ENCODE results near the gene ITGAE.

ITGAE gene

GRCh38 chr17:3688852-3689261 lies 112.1 kb downstream of the ITGAE start:
- DNase-seq, result no peak
- in situ Hi-C loops (cut with MboI; ENCODE audit: low pct_unique_long_range_greater_than_20kb, low sequenced_read_pairs), result no loop called here

GRCh38 chr17:3688027-3688553 lies 112.9 kb downstream of the ITGAE start:
- DNase-seq, result no peak
- in situ Hi-C loops (cut with MboI; ENCODE audit: low pct_unique_long_range_greater_than_20kb, low sequenced_read_pairs), result no loop called here

GRCh38 chr17:3685174-3685573 lies 115.8 kb downstream of the ITGAE start:
- in situ Hi-C loops (cut with MboI; ENCODE audit: low pct_unique_long_range_greater_than_20kb, low sequenced_read_pairs), result no loop called here
- no peak for DNase-seq

DNA sequence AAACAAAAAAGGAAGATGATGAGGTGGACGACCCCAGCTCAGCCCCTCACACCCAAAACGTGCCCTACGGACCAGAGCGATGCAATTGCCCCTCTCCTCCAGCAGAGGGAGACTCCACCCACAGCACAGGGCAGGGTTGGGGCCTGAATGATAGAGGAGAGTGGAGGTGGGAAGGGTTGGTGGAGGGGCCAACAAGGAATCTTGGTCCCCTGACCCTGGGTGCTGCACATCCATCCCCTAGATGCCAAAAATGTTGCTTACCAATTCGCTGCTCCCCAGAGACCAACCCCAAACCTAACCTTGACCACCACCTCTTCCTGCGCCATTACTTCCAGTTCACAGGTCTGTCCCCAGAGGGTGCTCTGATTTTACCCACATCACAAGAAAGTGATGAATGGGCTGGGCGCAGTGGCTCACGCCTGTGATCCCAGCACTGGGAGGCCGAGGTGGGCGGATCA lies 117.9 kb downstream of the ITGAE start:
- DNase-seq, result peak; percentile 70
- in situ Hi-C loops (cut with MboI; ENCODE audit: low pct_unique_long_range_greater_than_20kb, low sequenced_read_pairs), result no loop called here

GRCh38 chr17:3682033-3682432 lies 119.0 kb downstream of the ITGAE start:
- no peak for DNase-seq
- in situ Hi-C loops (cut with MboI; ENCODE audit: low pct_unique_long_range_greater_than_20kb, low sequenced_read_pairs), result no loop called here

DNA sequence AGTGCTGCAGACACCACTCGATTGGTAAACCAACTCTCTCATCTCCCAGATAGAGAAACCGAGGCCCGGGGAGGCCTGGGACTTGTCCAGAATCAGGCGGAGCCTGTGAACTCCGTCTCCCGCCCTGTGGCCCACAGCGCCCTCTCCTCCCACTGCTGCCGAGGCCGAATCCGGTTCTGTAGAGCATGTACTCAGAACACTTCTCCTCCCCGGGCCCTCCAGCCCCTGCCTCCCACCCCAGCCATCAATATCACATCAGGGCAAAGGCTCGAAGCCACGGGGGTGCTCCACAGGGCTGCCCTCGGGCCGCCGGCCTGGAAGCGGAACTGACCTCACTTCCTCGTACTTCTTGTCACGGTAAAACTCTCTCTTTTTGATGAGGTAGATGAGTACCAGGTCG lies 119.4 kb downstream of the ITGAE start:
- in situ Hi-C loops (cut with MboI; ENCODE audit: low pct_unique_long_range_greater_than_20kb, low sequenced_read_pairs), result no loop called here
- DNase-seq, result no peak

- in situ Hi-C loops (cut with MboI; ENCODE audit: low pct_unique_long_range_greater_than_20kb, low sequenced_read_pairs), result no loop called here
- no peak for DNase-seq
Observed at GRCh38 chr17:3681057-3681456, 119.9 kb downstream of the ITGAE start.

GRCh38 chr17:3679531-3680126 lies 121.4 kb downstream of the ITGAE start:
- DNase-seq, result no peak
- in situ Hi-C loops (cut with MboI; ENCODE audit: low pct_unique_long_range_greater_than_20kb, low sequenced_read_pairs), result no loop called here

DNA sequence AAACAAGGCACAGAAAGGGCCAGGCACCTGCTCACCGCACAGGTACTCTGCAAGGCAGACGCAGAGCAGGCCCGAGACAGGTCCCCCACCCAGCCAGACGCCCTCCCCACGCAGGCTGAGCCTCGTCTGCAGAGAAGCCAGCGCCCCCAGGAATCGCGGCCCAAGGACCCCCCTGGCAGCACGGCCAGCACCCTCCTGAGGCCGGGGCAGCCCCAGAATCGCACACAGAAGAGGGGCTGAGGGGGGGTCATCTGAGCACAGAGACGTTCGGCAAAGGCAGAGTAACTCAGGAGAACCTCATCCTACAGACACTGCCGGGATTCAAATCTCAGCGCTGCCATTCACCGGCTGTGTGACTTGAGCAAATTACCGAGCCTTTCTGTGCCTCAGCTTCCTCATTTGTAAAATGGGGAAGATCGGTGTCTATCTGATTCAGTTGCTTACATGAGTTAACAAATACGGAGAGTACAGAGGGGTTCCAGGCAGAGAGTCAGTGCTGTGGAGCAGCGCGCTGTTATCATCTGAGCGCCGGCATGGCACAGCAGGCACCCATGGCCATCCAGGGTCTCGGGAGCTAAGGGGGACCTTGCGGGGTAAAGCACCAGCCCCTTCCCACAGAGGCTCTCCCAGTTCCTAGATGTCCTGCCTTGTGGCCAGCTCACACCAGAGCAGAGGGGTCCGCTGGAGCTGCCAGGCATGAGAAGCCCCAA lies 122.0 kb downstream of the ITGAE start:
- DNase-seq, result no peak
- in situ Hi-C loops (cut with MboI; ENCODE audit: low pct_unique_long_range_greater_than_20kb, low sequenced_read_pairs), result no loop called here

- DNase-seq, result no peak
- in situ Hi-C loops (cut with MboI; ENCODE audit: low pct_unique_long_range_greater_than_20kb, low sequenced_read_pairs), result no loop called here
Observed at GRCh38 chr17:3678095-3678820, 122.7 kb downstream of the ITGAE start.

- in situ Hi-C loops (cut with MboI; ENCODE audit: low pct_unique_long_range_greater_than_20kb, low sequenced_read_pairs), result no loop called here
- DNase-seq, result no peak
Observed at GRCh38 chr17:3675886-3676285, 125.1 kb downstream of the ITGAE start.

DNA sequence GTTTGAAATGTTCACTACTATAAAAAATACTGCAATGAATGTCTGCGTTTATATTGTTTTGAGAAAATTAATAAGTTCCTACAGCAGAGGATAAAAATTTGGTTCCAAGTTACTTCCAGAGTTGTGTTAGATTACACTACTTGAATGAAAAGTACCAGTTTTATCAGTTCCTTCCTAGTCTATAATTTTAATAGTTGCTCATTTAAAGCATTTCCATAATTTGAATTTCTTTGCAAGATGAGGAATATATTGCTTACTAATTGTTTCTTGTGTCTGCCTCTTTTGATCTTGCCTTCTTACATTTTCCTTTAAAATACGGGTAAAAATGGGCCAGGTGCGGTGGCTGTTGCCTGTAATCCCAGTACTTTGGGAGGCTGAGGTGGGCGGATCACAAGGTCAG lies 128.4 kb downstream of the ITGAE start:
- in situ Hi-C loops (cut with MboI; ENCODE audit: low pct_unique_long_range_greater_than_20kb, low sequenced_read_pairs), result loop anchor here (25.0 kb wide), 1 partner anchor 635 kb away; no protein-coding TSS in a partner anchor
- no peak for DNase-seq

- in situ Hi-C loops (cut with MboI; ENCODE audit: low pct_unique_long_range_greater_than_20kb, low sequenced_read_pairs), result loop anchor here (25.0 kb wide), 1 partner anchor 632 kb away; no protein-coding TSS in a partner anchor
- no peak for DNase-seq
Observed at GRCh38 chr17:3669548-3669947, 131.4 kb downstream of the ITGAE start.

DNA sequence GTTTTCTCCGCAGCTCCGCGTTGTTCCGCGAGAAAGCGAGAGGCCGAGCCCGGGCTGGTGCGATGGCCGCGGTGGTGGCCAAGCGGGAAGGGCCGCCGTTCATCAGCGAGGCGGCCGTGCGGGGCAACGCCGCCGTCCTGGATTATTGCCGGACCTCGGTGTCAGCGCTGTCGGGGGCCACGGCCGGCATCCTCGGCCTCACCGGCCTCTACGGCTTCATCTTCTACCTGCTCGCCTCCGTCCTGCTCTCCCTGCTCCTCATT lies 132.0 kb downstream of the ITGAE start:
- no peak for DNase-seq
- in situ Hi-C loops (cut with MboI; ENCODE audit: low pct_unique_long_range_greater_than_20kb, low sequenced_read_pairs), result loop anchor here (25.0 kb wide), 1 partner anchor 632 kb away; no protein-coding TSS in a partner anchor

GRCh38 chr17:3668279-3669084 lies 132.5 kb downstream of the ITGAE start, which contains the start of the genes EMC6 and TAX1BP3:
Gene EMC6, plus strand, starts transcription at chr17:3668812. Its CDS starts 335 bp downstream, at chr17:3669147.
Gene TAX1BP3, minus strand, starts transcription at chr17:3668578. Its CDS starts 52 bp downstream, at chr17:3668526.
- in situ Hi-C loops (cut with MboI; ENCODE audit: low pct_unique_long_range_greater_than_20kb, low sequenced_read_pairs), result loop anchor here (25.0 kb wide), 1 partner anchor 631 kb away; no protein-coding TSS in a partner anchor
- peak; percentile 98 for DNase-seq

DNA sequence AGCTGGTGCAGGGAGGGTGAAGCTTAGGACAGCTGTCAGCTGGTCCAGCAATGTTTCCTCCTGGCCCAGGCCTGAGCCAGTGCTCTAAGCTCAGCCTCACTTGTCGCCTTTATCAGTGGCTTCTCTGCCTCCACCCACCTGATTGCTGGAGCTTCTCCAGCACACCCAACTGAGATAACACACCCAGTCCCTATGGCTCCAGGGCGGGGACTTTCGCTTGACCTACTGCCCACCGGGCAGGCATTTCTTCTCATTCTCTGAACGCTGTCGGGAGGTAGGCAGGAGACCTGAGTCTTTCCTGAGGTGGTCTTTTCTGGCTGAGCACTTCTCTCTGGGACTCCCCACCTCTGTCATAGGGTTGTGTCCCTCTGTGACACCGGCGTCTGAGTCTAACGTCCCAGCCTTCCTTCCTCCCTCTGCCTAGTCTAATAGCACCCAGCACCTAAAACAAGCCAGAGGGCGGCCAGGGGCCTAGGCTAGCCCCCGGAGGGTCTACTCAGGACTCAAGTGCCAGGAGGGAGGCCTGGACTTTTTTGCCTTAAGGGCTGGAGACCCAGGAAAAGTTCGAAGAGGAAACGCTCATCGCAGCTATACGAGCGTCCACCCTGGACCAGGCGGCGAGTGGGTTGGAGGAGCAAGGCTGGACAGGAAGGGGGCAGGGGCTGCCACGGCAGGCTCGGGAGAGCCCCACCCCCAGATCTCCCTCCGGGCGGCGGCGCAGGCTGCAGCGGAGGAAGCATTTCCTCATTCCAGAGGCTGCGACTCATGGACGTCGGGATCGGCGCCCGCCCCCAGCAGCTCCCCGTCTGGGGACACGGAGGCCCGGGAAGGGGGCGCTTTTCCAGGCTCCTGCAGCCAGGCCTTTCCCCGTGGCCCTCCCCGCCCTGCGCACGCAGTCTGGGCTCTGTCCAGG lies 133.4 kb downstream of the ITGAE start:
- in situ Hi-C loops (cut with MboI; ENCODE audit: low pct_unique_long_range_greater_than_20kb, low sequenced_read_pairs), result loop anchor here (25.0 kb wide), 1 partner anchor 630 kb away; no protein-coding TSS in a partner anchor
- DNase-seq, result peak; percentile 61

DNA sequence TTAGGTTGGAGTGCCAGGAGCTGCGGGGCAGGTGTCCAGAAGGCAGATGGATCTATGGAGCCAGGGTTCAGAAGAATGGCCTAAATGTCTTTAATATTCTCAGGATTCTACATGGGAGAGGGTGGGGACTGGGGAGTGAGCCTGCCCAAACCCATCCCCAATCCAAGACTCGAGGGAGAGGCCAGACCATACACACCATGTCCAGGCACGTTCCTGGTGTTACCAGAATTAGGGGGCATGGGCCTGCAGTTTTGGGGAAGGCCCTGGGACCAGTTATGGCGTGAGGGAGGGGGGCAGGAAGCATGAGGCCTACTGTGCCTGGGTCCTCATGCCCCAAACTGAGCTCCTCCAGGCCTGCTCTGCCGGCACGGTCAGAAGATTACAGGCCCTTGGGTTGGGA lies 134.5 kb downstream of the ITGAE start:
- in situ Hi-C loops (cut with MboI; ENCODE audit: low pct_unique_long_range_greater_than_20kb, low sequenced_read_pairs), result loop anchor here (25.0 kb wide), 1 partner anchor 629 kb away; no protein-coding TSS in a partner anchor

GRCh38 chr17:3665834-3666233 lies 135.2 kb downstream of the ITGAE start:
- no peak for DNase-seq
- in situ Hi-C loops (cut with MboI; ENCODE audit: low pct_unique_long_range_greater_than_20kb, low sequenced_read_pairs), result loop anchor here (25.0 kb wide), 1 partner anchor 629 kb away; no protein-coding TSS in a partner anchor

More for the DNA sequence above, 134.5 kb downstream of the ITGAE start:
- no peak for DNase-seq
